WTC11 (cell line): ENCODE data around the gene NAGA. TPM values are rescaled to one million over a fixed set of nuclear protein-coding genes. Genes with fewer than 3 reads are reported as not detected.
A peak's percentile ranks its signal among the peaks of the same experiment; 100 is the strongest.

Source experiments
- ATAC-seq: fragments of 200-7000 bp; cut with Tn5 transposase; 2 replicates; pipeline ENCODE4 v1.10.0; 2021; ENCODE audit warnings: mild to moderate bottlenecking, moderate library complexity
- CTCF ChIA-PET: fragments of 300-600 bp; sonication (Branson Sonifier 250); formaldehyde crosslinking; loops from one replicate; lab custom pipeline; 2021; ENCODE audit warnings: antibody characterized with exemption; lab: Charles Lee
- POLR2A ChIA-PET: fragments of 350-600 bp; sonication (Branson Sonifier 250); formaldehyde crosslinking; loops from one replicate; lab custom pipeline; 2021; ENCODE audit warnings: antibody characterized with exemption; lab: Charles Lee
- DNase-seq: peaks from one replicate; pipeline ENCODE4 v3.0.0; 2021; ENCODE audit warnings: low spot score
- H3K27ac Mint-ChIP-seq: 2 replicates; pipeline ENCODE4 v1.8.0; 2021; ENCODE audit warnings: mixed read lengths
- H3K27me3 Mint-ChIP-seq: 2 replicates; pipeline ENCODE4 v1.8.0; 2021; ENCODE audit warnings: low read depth, mild to moderate bottlenecking, moderate library complexity, mixed read lengths
- H3K36me3 Mint-ChIP-seq: 2 replicates; pipeline ENCODE4 v1.8.0; 2021; ENCODE audit warnings: mixed read lengths
- H3K4me1 Mint-ChIP-seq: 2 replicates; pipeline ENCODE4 v1.8.0; 2022; ENCODE audit warnings: mixed read lengths
- H3K4me3 Mint-ChIP-seq: 2 replicates; pipeline ENCODE4 v1.8.0; 2021; ENCODE audit warnings: mild to moderate bottlenecking, moderate library complexity, mixed read lengths
- H3K9me3 Mint-ChIP-seq: 2 replicates; pipeline ENCODE4 v1.8.0; 2021; ENCODE audit warnings: mixed read lengths
- ATF1 ChIP-seq: sonication (generic); formaldehyde crosslinking; IDR thresholded peaks from 2 replicates; pipeline ENCODE4 v1.8.1; 2023; ENCODE audit warnings: mild to moderate bottlenecking, moderate library complexity, missing genetic modification reagents
- ESRRA ChIP-seq: sonication (generic); formaldehyde crosslinking; IDR thresholded peaks from 2 replicates; pipeline ENCODE4 v1.8.1; 2022; ENCODE audit warnings: mild to moderate bottlenecking, missing genetic modification reagents, borderline replicate concordance
- FOXJ3 ChIP-seq: sonication (generic); formaldehyde crosslinking; IDR thresholded peaks from 2 replicates; pipeline ENCODE4 v1.9.0; 2021; ENCODE audit warnings: missing genetic modification reagents, mild to moderate bottlenecking, borderline replicate concordance
- HMGA2 ChIP-seq: fragments of 250-450 bp; sonication (Bioruptor Pico); IDR thresholded peaks from 2 replicates; pipeline ENCODE4 v1.4.0; 2021; ENCODE audit warnings: mild to moderate bottlenecking, moderate library complexity
- IRF2 ChIP-seq: sonication (generic); formaldehyde crosslinking; IDR thresholded peaks from 2 replicates; pipeline ENCODE4 v1.8.0; 2022; ENCODE audit warnings: low read depth, missing genetic modification reagents, borderline replicate concordance
- JAZF1 ChIP-seq: fragments of 250-450 bp; sonication (Bioruptor Pico); IDR thresholded peaks from 2 replicates; pipeline ENCODE4 v1.9.0; 2021; ENCODE audit warnings: moderate library complexity, mild to moderate bottlenecking, inconsistent platforms
- JUN ChIP-seq: sonication (generic); formaldehyde crosslinking; IDR thresholded peaks from 2 replicates; pipeline ENCODE4 v1.8.0; 2023; ENCODE audit warnings: mild to moderate bottlenecking, missing genetic modification reagents
- NR1H2 ChIP-seq: sonication (generic); formaldehyde crosslinking; IDR thresholded peaks from 2 replicates; pipeline ENCODE4 v1.9.0; 2021; ENCODE audit warnings: mild to moderate bottlenecking, moderate library complexity, missing genetic modification reagents
- NR3C1 ChIP-seq: sonication (generic); formaldehyde crosslinking; conservative IDR thresholded peaks from 2 replicates; pipeline ENCODE4 v1.8.1; 2023; ENCODE audit warnings: low read depth, mild to moderate bottlenecking, missing genetic modification reagents
- SMAD4 ChIP-seq: sonication (generic); formaldehyde crosslinking; IDR thresholded peaks from 2 replicates; pipeline ENCODE4 v1.8.0; 2022; ENCODE audit warnings: mild to moderate bottlenecking, missing genetic modification reagents
- SOX15 ChIP-seq: fragments of 250-450 bp; sonication (Bioruptor Pico); IDR thresholded peaks from 2 replicates; pipeline ENCODE4 v1.9.0; 2021; ENCODE audit warnings: mild to moderate bottlenecking
- SP1 ChIP-seq: sonication (generic); formaldehyde crosslinking; conservative IDR thresholded peaks from 2 replicates; pipeline ENCODE4 v1.8.1; 2022; ENCODE audit warnings: missing genetic modification reagents
- ZNF138 ChIP-seq: sonication (generic); formaldehyde crosslinking; conservative IDR thresholded peaks from 2 replicates; pipeline ENCODE4 v1.8.1; 2022; ENCODE audit warnings: mild to moderate bottlenecking, moderate library complexity, missing genetic modification reagents
- ZNF232 ChIP-seq: sonication (generic); formaldehyde crosslinking; IDR thresholded peaks from 2 replicates; pipeline ENCODE4 v1.8.0; 2022; ENCODE audit warnings: mild to moderate bottlenecking, missing genetic modification reagents
- ZNF263 ChIP-seq: sonication (generic); formaldehyde crosslinking; IDR thresholded peaks from 2 replicates; pipeline ENCODE4 v1.8.1; 2022; ENCODE audit warnings: low read depth, mild to moderate bottlenecking, moderate library complexity, missing genetic modification reagents
- ZNF396 ChIP-seq: fragments of 250-450 bp; sonication (Bioruptor Pico); IDR thresholded peaks from 2 replicates; pipeline ENCODE4 v1.8.0; 2021; ENCODE audit warnings: mild to moderate bottlenecking, moderate library complexity, borderline replicate concordance
- ZNF671 ChIP-seq: fragments of 250-450 bp; sonication (Bioruptor Pico); IDR thresholded peaks from 2 replicates; pipeline ENCODE4 v1.8.0; 2021; ENCODE audit warnings: mild to moderate bottlenecking
- total RNA-seq: library from RNA; stranded (reverse); gene quantifications from 3 replicates; pipeline ENCODE4 v1.2.3, GENCODE V29; 2021
- TF ChIP-seq, protein P1 (sequence below): sonication (generic); formaldehyde crosslinking; IDR thresholded peaks from 2 replicates; pipeline ENCODE4 v1.8.0; 2023; ENCODE audit warnings: missing genetic modification reagents
- TF ChIP-seq, protein P2 (sequence below): sonication (generic); formaldehyde crosslinking; IDR thresholded peaks from 2 replicates; pipeline ENCODE4 v1.8.1; 2022; ENCODE audit warnings: low read depth, missing genetic modification reagents, borderline replicate concordance
- TF ChIP-seq, protein P3 (sequence below): fragments of 250-450 bp; sonication (Bioruptor Pico); IDR thresholded peaks from 2 replicates; pipeline ENCODE4 v1.9.0; 2021; ENCODE audit warnings: mild to moderate bottlenecking
- TF ChIP-seq, protein P4 (sequence below): sonication (generic); formaldehyde crosslinking; IDR thresholded peaks from 2 replicates; pipeline ENCODE4 v1.8.1; 2022; ENCODE audit warnings: low read depth, mild to moderate bottlenecking, moderate library complexity, missing genetic modification reagents, borderline replicate concordance
- TF ChIP-seq, protein P5 (sequence below): sonication (generic); formaldehyde crosslinking; IDR thresholded peaks from 2 replicates; pipeline ENCODE4 v1.8.1; 2022; ENCODE audit warnings: missing genetic modification reagents, borderline replicate concordance
- TF ChIP-seq, protein P6 (sequence below): sonication (generic); formaldehyde crosslinking; IDR thresholded peaks from 2 replicates; pipeline ENCODE4 v1.8.0; 2022; ENCODE audit warnings: mild to moderate bottlenecking, missing genetic modification reagents

NAGA gene
- total RNA-seq, 1 experiment from 2014 or later = 19.4 TPM

DNA sequence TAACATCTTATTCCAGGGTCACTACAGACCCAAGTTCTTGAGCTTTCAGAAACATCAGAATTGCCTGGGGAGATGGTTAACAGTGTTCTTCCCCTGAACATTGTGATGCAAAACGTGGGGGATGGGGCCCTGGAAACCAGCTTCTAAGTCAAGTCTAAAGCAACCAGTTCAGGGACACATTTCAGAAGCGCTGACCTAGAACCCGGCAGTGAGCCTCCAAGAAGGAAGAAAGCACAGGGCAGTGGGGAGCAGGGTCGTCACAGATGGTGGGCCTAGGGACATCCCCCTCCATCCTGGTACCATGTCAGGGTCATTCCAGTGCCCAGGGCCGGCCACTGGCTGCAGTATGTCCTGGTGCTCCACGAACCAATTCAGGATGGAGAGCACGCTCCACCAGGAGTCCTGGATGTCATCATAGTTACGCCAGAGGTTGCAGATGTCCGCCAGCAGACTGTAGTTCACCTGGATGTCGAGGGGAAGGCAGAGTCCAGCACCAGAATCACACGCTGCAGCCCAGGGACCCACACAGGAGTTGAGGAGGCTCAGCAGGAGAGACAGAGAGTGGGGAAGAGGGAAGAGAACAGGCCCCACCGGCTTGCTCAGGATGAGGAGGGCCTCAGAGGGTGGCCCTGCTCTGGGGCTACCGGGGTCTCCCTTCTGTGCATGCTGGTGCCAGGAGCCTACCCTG is 5.0 kb downstream of the NAGA start (continued):
- TF ChIP-seq NR3C1 (CRISPR knock-in tag) (no peak), SOX15 (CRISPR knock-in tag) (no peak), ZNF232 (no peak)
- TF ChIP-seq, protein P1, sequence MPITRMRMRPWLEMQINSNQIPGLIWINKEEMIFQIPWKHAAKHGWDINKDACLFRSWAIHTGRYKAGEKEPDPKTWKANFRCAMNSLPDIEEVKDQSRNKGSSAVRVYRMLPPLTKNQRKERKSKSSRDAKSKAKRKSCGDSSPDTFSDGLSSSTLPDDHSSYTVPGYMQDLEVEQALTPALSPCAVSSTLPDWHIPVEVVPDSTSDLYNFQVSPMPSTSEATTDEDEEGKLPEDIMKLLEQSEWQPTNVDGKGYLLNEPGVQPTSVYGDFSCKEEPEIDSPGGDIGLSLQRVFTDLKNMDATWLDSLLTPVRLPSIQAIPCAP (CRISPR knock-in tag) = no peak
- TF ChIP-seq, all 79 proteins: peak for 3

DNA sequence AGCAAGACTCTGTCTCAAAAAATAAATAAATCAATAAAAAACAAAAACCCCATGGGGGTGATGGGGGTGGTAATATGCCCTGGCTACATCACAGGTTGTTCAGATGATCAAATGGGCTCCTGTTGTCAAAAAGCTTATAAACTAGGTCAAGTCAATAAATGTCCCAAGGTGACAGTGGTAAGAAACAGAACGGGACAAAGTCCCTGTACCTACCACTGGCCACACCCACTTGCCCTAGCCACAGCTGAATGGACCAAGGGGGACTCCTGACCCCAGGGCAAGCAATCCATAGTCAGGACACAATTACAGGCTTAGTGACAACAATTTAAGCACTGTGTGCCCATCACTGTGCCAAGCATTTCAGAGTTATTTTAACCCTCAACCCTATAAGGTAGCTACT is 6.0 kb downstream of the NAGA start:
- no peaks in the 10 kb centered on the region; the same call in 1 of the 2 replicates for H3K9me3 Mint-ChIP-seq
- POLR2A ChIA-PET = interaction anchor here (1.6 kb wide), 1 partner anchor 26 kb away, joined by 7 read pairs; the partner anchor contains the start of gene NDUFA6
- H3K4me1 Mint-ChIP-seq = peaks cover 26% of the 10 kb centered on the region
- ATAC-seq = no peak
- no peaks in the 10 kb centered on the region for H3K27me3 Mint-ChIP-seq
- H3K27ac Mint-ChIP-seq = no peak overlapping the region
- DNase-seq = no peak
- CTCF ChIA-PET = interaction anchor here (0.8 to 1.6 kb wide), 3 partner anchors 27 to 118 kb away, joined by 3 to 8 read pairs (median 4); partner anchors contain the start of gene CENPM
- H3K36me3 Mint-ChIP-seq = peaks cover 52% of the 10 kb centered on the region
- H3K4me3 Mint-ChIP-seq = no peak overlapping the region
- TF ChIP-seq, protein P2, sequence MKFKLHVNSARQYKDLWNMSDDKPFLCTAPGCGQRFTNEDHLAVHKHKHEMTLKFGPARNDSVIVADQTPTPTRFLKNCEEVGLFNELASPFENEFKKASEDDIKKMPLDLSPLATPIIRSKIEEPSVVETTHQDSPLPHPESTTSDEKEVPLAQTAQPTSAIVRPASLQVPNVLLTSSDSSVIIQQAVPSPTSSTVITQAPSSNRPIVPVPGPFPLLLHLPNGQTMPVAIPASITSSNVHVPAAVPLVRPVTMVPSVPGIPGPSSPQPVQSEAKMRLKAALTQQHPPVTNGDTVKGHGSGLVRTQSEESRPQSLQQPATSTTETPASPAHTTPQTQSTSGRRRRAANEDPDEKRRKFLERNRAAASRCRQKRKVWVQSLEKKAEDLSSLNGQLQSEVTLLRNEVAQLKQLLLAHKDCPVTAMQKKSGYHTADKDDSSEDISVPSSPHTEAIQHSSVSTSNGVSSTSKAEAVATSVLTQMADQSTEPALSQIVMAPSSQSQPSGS (CRISPR knock-in tag) = no peak
- TF ChIP-seq ZNF671 (CRISPR knock-in tag) = no peak
- TF ChIP-seq, protein P3, sequence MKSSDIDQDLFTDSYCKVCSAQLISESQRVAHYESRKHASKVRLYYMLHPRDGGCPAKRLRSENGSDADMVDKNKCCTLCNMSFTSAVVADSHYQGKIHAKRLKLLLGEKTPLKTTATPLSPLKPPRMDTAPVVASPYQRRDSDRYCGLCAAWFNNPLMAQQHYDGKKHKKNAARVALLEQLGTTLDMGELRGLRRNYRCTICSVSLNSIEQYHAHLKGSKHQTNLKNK (CRISPR knock-in tag) = no peak
- TF ChIP-seq FOXJ3 = no peak
- no peak for TF ChIP-seq ZNF396 (CRISPR knock-in tag)
- TF ChIP-seq SMAD4 (CRISPR knock-in tag) = no peak
- TF ChIP-seq IRF2 = no peak

DNA sequence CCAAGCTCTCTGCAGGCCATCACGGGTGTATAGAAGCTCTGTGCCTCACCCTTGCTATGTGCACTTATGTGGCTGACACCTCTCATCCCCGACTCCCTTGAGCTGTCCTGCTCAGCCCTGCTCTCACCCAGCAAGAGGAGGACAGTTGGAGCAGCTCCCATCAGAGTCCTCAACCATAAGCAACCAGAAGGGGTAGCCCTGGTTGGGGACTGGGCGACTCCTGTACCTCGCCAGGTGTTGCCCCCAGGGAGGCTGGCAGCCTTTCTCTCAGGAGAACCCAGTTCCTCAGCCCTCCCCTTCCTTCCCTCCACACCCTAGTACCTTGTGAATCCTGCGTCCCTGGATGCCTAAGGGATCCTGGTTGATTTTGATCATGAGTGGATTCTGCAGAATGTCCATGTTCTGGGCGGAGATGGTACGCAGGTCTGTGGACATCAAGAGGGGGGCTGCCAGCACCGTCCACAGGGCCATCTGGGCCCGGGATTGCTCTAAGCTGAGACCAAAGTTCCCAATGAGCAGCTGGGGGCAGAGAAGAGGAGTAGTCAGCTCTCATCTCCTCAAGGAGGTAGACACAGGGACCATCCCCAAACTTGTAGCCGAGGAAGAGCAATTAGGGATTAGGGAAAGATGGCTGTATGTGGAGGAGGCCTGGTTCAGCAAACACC is 8.0 kb downstream of the NAGA start:
- peak overlapping the region; percentile 49; the same call in 1 of the 2 replicates for H3K27ac Mint-ChIP-seq
- peaks cover 66% of the 10 kb centered on the region for H3K36me3 Mint-ChIP-seq
- ATAC-seq (no peak), DNase-seq (no peak)
- H3K4me1 Mint-ChIP-seq = peaks cover 21% of the 10 kb centered on the region
- no peak overlapping the region for H3K4me3 Mint-ChIP-seq
- POLR2A ChIA-PET = no interaction called here
- H3K27me3 Mint-ChIP-seq = 0 out of 2 replicates have a peak, but pooled peaks cover 4% of the 10 kb centered on the region
- H3K9me3 Mint-ChIP-seq = peaks cover 14% of the 10 kb centered on the region
- CTCF ChIA-PET = interaction anchor here (1.2 kb wide), 1 partner anchor 29 kb away, joined by 4 read pairs; no protein-coding TSS in a partner anchor
- TF ChIP-seq ATF1 (no peak), JAZF1 (CRISPR knock-in tag) (no peak), JUN (no peak), HMGA2 (CRISPR knock-in tag) (no peak), SP1 (no peak), NR1H2 (CRISPR knock-in tag) (no peak), ESRRA (CRISPR knock-in tag) (no peak), ZNF138 (CRISPR knock-in tag) (no peak), ZNF263 (CRISPR knock-in tag) (no peak)
- TF ChIP-seq, protein P4, sequence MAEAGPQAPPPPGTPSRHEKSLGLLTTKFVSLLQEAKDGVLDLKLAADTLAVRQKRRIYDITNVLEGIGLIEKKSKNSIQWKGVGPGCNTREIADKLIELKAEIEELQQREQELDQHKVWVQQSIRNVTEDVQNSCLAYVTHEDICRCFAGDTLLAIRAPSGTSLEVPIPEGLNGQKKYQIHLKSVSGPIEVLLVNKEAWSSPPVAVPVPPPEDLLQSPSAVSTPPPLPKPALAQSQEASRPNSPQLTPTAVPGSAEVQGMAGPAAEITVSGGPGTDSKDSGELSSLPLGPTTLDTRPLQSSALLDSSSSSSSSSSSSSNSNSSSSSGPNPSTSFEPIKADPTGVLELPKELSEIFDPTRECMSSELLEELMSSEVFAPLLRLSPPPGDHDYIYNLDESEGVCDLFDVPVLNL (CRISPR knock-in tag) = no peak
- TF ChIP-seq, protein P5, sequence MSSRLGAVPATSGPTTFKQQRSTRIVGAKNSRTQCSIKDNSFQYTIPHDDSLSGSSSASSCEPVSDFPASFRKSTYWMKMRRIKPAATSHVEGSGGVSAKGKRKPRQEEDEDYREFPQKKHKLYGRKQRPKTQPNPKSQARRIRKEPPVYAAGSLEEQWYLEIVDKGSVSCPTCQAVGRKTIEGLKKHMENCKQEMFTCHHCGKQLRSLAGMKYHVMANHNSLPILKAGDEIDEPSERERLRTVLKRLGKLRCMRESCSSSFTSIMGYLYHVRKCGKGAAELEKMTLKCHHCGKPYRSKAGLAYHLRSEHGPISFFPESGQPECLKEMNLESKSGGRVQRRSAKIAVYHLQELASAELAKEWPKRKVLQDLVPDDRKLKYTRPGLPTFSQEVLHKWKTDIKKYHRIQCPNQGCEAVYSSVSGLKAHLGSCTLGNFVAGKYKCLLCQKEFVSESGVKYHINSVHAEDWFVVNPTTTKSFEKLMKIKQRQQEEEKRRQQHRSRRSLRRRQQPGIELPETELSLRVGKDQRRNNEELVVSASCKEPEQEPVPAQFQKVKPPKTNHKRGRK (CRISPR knock-in tag) = no peak
- TF ChIP-seq, protein P6, sequence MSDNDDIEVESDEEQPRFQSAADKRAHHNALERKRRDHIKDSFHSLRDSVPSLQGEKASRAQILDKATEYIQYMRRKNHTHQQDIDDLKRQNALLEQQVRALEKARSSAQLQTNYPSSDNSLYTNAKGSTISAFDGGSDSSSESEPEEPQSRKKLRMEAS (CRISPR knock-in tag) = no peak
- TF ChIP-seq, all 79 proteins: peak for 0
